GM20000 (cell line): ENCODE data around the gene PCCA.

Experiments used
- DNase-seq: peaks from one replicate; pipeline ENCODE4 v3.0.0; 2012; ENCODE audit warnings: low spot score
- CTCF ChIP-seq: IDR thresholded peaks from 2 replicates; pipeline ENCODE4 v1.5.1; 2012; ENCODE audit warnings: mild to moderate bottlenecking, control low read depth; ENCODE audit errors: extremely low read depth, missing control alignments

The PCCA gene

GRCh38 chr13:100301418-100301817 lies 212.5 kb downstream of the PCCA start:
- DNase-seq: no peak
- no peak for TF ChIP-seq CTCF

GRCh38 chr13:100302391-100302790 lies 213.5 kb downstream of the PCCA start:
- DNase-seq: no peak
- no peak for TF ChIP-seq CTCF

DNA sequence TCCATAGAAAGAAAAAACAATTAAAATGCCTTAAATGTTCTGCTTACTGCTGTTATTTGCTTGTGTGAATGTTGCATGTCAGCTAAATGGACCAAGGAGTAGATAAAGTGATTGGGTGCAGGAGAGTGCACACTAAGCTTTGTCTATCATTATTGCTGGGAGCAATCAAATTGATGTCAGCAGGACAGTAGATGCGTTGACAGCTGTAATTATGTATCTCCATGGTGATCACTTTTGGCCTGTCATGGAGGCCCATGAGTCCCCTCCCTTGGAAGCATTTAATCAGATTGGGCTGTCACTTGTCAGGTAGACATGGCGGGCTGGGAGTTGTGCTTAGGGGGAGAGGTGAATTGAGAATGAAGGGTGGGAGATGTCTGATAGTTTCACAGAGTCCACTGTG lies 215.3 kb downstream of the PCCA start:
- no peak for DNase-seq
- no peak for TF ChIP-seq CTCF

DNA sequence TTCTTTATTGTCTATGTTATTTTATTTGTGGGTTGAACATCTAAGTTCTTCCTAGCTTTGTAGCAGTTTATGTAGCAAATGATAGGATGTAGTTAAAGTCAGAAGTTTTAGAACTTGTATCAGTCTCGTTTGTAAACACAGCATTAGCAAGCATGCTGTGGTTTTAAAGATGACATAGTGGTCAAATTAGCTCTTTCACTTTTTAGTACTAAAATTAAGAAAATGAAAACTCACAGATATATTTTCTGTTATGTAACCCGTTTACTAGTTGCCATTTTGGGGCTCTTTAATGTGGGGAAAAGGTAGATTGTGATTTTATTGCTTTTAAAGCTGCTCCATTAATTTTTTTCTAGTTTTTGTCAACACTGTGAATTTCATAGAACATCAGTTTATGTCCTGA lies 216.5 kb downstream of the PCCA start:
- no peak for DNase-seq
- TF ChIP-seq CTCF: no peak

DNA sequence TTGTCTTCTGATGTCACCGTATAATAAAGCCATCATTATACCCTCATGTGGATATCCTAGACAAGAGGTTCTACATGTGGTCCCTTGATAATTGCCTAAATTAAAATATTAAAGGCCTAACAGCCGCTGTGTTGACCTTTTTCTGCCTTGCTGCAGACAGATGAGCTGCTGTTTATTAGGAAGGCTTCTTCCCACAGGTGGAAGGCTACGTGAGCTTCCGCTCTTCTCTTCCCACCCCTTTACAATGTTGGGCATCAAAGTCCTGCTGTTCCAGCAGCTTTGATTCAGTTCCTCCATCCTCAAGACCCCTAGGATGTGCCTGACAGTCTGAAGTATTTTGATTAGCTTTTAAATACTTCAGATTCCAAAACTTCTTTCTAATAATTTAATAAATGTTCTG lies 217.1 kb downstream of the PCCA start:
- no peak for TF ChIP-seq CTCF
- DNase-seq: no peak

DNA sequence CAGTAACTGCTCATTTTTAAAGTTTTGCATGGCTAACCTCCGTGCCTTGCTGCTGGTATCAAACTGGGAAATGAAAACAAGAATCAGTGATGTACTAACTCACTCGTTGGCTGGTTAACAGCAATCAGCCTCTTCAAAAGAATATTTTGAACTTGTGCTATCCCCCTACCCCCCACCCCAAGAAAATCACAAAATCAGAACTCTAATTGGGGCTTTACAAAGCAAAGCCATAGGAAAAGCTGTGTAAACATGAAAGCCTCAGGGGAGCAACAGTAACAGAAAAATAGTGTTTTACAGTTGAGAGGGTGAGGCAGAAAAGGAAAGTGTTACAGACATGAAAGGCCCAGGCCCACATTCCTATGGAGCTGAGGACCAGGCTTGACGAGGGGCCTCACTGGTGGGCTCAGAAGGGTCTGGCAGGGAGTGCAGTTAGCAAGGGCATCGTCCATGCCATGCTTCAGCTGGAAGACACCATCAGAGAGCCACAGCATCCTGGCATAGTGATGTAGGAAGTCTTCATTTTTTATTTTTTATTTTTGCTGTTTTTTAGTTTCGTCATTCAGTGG lies 217.6 kb downstream of the PCCA start:
- DNase-seq: no peak
- no peak for TF ChIP-seq CTCF

DNA sequence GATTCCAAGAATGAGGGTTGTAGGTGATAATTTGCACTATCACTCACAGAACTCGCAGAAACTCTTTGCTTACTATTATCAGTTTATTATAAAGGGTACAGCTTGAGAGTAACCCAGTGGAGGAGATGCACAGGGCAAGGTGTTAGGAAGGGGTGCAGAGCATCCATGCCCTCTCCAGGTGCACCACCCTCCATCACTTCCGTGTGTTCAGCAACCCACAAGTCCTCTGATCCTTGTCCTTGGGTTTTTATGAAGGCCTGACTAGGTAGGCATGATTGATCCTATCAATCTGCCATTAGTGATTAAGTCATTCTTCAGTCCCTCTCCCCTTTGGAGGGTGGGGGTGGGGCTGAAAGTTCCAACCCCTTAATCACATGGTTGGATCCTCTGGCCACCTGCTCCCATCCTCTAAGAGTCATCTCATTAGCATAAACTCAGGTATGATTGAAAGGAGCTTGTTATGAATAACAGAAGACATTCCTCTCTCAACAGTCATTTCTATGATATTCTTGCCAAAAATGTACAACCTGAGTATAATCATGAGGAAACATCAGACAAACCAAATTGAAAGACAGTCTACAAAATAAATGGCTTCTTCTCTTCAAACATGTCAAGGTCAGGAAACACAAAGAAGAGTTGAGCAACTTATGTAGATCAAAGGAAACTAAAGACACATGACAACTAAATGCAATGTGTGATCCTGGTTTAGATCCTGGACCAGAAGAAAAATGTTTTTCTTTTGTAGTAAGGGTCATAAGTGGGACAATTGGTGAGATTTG lies 225.4 kb downstream of the PCCA start:
- DNase-seq: no peak
- TF ChIP-seq CTCF: no peak
